ENCODE data around the gene COL4A4. TPM values are rescaled to one million over a fixed set of nuclear protein-coding genes. Genes with fewer than 3 reads are reported as not detected.

COL4A4 gene
- total and polyA plus RNA-seq, 2 of the 4 experiments (the other 2 are of a cell fraction): 0.02 TPM; not detected in 1

GRCh38 chr2:227177592-227178336 is 13.8 kb upstream of the COL4A4 start:
- Histone ChIP-seq H4K20me1 (ENCODE audit: insufficient read depth, low read length) (no peaks in the 10 kb centered on the region), H4K5ac (ENCODE audit: low read depth, low read length) (no peak overlapping the region), H2AFZ (replicated peaks; ENCODE audit: low read length, poor library complexity) (no peak overlapping the region), H2BK15ac (ENCODE audit: low read depth, low read length) (no peak overlapping the region), H2BK5ac (ENCODE audit: low read depth, low read length, poor library complexity, severe bottlenecking) (no peak overlapping the region), H3K4me2 (ENCODE audit: low read depth, low read length) (no peak overlapping the region), H3K4me1 (ENCODE audit: control insufficient read depth, insufficient read depth, low read length) (no peaks in the 10 kb centered on the region), H3K4ac (ENCODE audit: low read depth, low read length) (no peak overlapping the region), H3K27ac (ENCODE audit: insufficient read depth, low read length) (no peak overlapping the region), H3K9ac (ENCODE audit: low read depth, low read length) (no peak overlapping the region), H2BK20ac (ENCODE audit: low read depth, low read length) (no peak overlapping the region), H3K14ac (replicated peaks; ENCODE audit: low read depth, low read length) (no peak overlapping the region), H3K56ac (ENCODE audit: extremely low read depth, insufficient read depth, low read length) (no peak overlapping the region), H3K4me3 (ENCODE audit: insufficient read depth, low read depth, low read length) (no peak overlapping the region), H3K9me1 (ENCODE audit: insufficient read depth, low read length) (no peaks in the 10 kb centered on the region), H3K23ac (ENCODE audit: low read depth, low read length) (no peak overlapping the region), H2AK5ac (ENCODE audit: low read depth, low read length) (no peak overlapping the region), H3K9me3 (ENCODE audit: control insufficient read depth, insufficient read depth, low read length) (no peaks in the 10 kb centered on the region), H3K27me3 (ENCODE audit: control insufficient read depth, insufficient read depth, low read length) (peaks cover 2% of the 10 kb centered on the region; the same call in 1 of the 2 replicates), H3K18ac (ENCODE audit: low read depth, low read length) (no peak overlapping the region), H4K91ac (ENCODE audit: insufficient read depth, low read depth, low read length) (no peak overlapping the region), H4K8ac (ENCODE audit: low read depth in 2 of 2, low read length in 2 of 2) (no peak overlapping the region), H3K36me3 (ENCODE audit: control insufficient read depth, insufficient read depth, low read length) (no peaks in the 10 kb centered on the region), H3K79me1 (ENCODE audit: low read depth in 1 of 2, low read length in 2 of 2) (no peaks in the 10 kb centered on the region), H2AK9ac (replicated peaks; ENCODE audit: low read depth, low read length, poor library complexity) (no peak overlapping the region), H2BK120ac (ENCODE audit: low read depth, low read length) (no peak overlapping the region)
- DNase-seq (no peak), ATAC-seq (ENCODE audit: low read depth) (no peak)
- TF ChIP-seq NFE2L2 (IDR thresholded peaks at IDR 0.05; ENCODE audit: low read depth, low read length) (no peak), CEBPB (IDR thresholded peaks at IDR 0.05; ENCODE audit: low read depth, low read length) (no peak), USF2 (IDR thresholded peaks at IDR 0.05; ENCODE audit: low read depth, low read length) (no peak), RAD21 (IDR thresholded peaks at IDR 0.05; ENCODE audit: low read length) (no peak), CTCF (conservative IDR thresholded peaks at IDR 0.05; ENCODE audit: low read depth, low read length) (no peak), MAFK (IDR thresholded peaks at IDR 0.05; ENCODE audit: low read depth, low read length) (no peak), CHD1 (IDR thresholded peaks at IDR 0.05; ENCODE audit: low read depth, low read length) (no peak), MXI1 (IDR thresholded peaks at IDR 0.05; ENCODE audit: borderline replicate concordance, low read depth, low read length) (no peak), ELK1 (IDR thresholded peaks at IDR 0.05; ENCODE audit: borderline replicate concordance, low read depth, low read length) (no peak), FOS (IDR thresholded peaks at IDR 0.05; ENCODE audit: low read depth, low read length) (no peak), RFX5 (IDR thresholded peaks at IDR 0.05; ENCODE audit: low read depth, low read length) (no peak), BHLHE40 (IDR thresholded peaks at IDR 0.05; ENCODE audit: low read depth, low read length) (no peak), RCOR1 (IDR thresholded peaks at IDR 0.05; ENCODE audit: insufficient replicate concordance, low read length) (no peak), MAZ (IDR thresholded peaks at IDR 0.05; ENCODE audit: borderline replicate concordance, low read depth, low read length) (no peak), POLR2A (IDR thresholded peaks at IDR 0.05; ENCODE audit: low read depth, low read length) (no peak), SMC3 (IDR thresholded peaks at IDR 0.05; ENCODE audit: low read depth, low read length) (no peak)
- no TSS peak for BruUV-seq (replicated peaks)
- CTCF ChIA-PET: no interaction called here
- POLR2A ChIA-PET (ENCODE audit: unreplicated experiment): no interaction called here
- in situ Hi-C loops (cut with MboI; ENCODE audit: low sequenced_read_pairs) (no loop called here), dilution Hi-C loops (cut with HindIII; ENCODE audit: low sequenced_read_pairs, unreplicated experiment) (no loop called here), intact Hi-C loops (cut with micrococcal nuclease) (no loop called here)
- 80% methylated on average over 1 of the region's 12 CpGs; no CpG with 5 or more reads in 1 of the 2 experiments for WGBS, 2 experiments (ENCODE audit: extremely low coverage in 2 of 2, insufficient read length in 1 of 2)
